PC-3 (cell line): ENCODE measurements around the gene DIP2C. TPM values are rescaled to one million over a fixed set of nuclear protein-coding genes. Genes with fewer than 3 reads are reported as not detected.

Experiments
- ATAC-seq: fragments of 200-7000 bp; cut with Tn5 transposase; 2 replicates; pipeline ENCODE4 v1.9.1; 2020; ENCODE audit warnings: mild to moderate bottlenecking, moderate library complexity
- BruUV-seq: library from RNA; stranded (reverse); fragments of 400-500 nt; replicated peaks from 2 replicates; lab custom pipeline; 2021; lab: Mats Ljungman, UMichigan
- CTCF ChIA-PET: fragments of 300-600 bp; sonication (Branson Sonifier 250); formaldehyde crosslinking; loops from one replicate; lab custom pipeline; 2022; ENCODE audit warnings: antibody characterized with exemption; lab: Charles Lee
- POLR2A ChIA-PET: fragments of 300-600 bp; sonication (Branson Sonifier 250); formaldehyde crosslinking; loops from one replicate; lab custom pipeline; 2022; ENCODE audit warnings: antibody characterized with exemption; ENCODE audit not compliant: unreplicated experiment; lab: Charles Lee
- DNase-seq: peaks from one replicate; pipeline ENCODE4 v3.0.0-alpha.2; 2015
- H2AFZ ChIP-seq: fragments of 300-600 bp; sonication (generic); 2 replicates; pipeline ENCODE4 v1.6.0; 2016; ENCODE audit warnings: antibody characterized with exemption, low read length
- H3F3A ChIP-seq: fragments of 300-600 bp; sonication (generic); one replicate; pipeline ENCODE4 v1.6.0; 2017; ENCODE audit warnings: antibody characterized with exemption, low read length, control low read depth, mild to moderate bottlenecking; ENCODE audit not compliant: unreplicated experiment
- H3K27ac ChIP-seq: fragments of 300-600 bp; sonication (generic); 2 replicates; pipeline ENCODE4 v1.5.1; 2016; ENCODE audit warnings: mild to moderate bottlenecking, low read length
- H3K27me3 ChIP-seq: fragments of 300-600 bp; sonication (generic); 2 replicates; pipeline ENCODE4 v1.6.1; 2016; ENCODE audit warnings: low read length, mixed read lengths
- H3K36me3 ChIP-seq: fragments of 300-600 bp; sonication (generic); 2 replicates; pipeline ENCODE4 v1.6.1; 2016; ENCODE audit warnings: low read depth, mixed run types, low read length, mixed read lengths
- H3K4me1 ChIP-seq: fragments of 300-600 bp; sonication (generic); 2 replicates; pipeline ENCODE4 v1.5.1; 2016; ENCODE audit warnings: low read length; ENCODE audit not compliant: insufficient read depth
- H3K4me2 ChIP-seq: fragments of 300-600 bp; sonication (generic); 2 replicates; pipeline ENCODE4 v1.6.0; 2016; ENCODE audit warnings: low read length
- H3K4me3 ChIP-seq: fragments of 300-600 bp; sonication (generic); 2 replicates; pipeline ENCODE4 v1.5.1; 2016; ENCODE audit warnings: mild to moderate bottlenecking, low read length, mixed read lengths
- H3K79me2 ChIP-seq: fragments of 300-600 bp; sonication (generic); 2 replicates; pipeline ENCODE4 v1.6.1; 2017; ENCODE audit warnings: low read length, mixed read lengths
- H3K9ac ChIP-seq: fragments of 300-600 bp; sonication (generic); 2 replicates; pipeline ENCODE4 v1.6.0; 2016; ENCODE audit warnings: mild to moderate bottlenecking, low read length
- H3K9me2 ChIP-seq: fragments of 300-600 bp; sonication (generic); replicated peaks from 2 replicates; pipeline ENCODE4 v1.6.1; 2016; ENCODE audit warnings: mixed run types, low read length, mixed read lengths
- H3K9me3 ChIP-seq: fragments of 300-600 bp; sonication (generic); 2 replicates; pipeline ENCODE4 v1.6.1; 2016; ENCODE audit warnings: low read length, mixed read lengths
- H4K20me1 ChIP-seq: fragments of 300-600 bp; sonication (generic); 2 replicates; pipeline ENCODE4 v1.6.1; 2016; ENCODE audit warnings: low read length, mixed read lengths
- CTCF ChIP-seq: fragments of 300-600 bp; sonication (generic); conservative IDR thresholded peaks from 2 replicates; pipeline ENCODE4 v1.5.1; 2017; ENCODE audit warnings: antibody characterized with exemption, low read depth, mild to moderate bottlenecking, low read length
- EZH2 ChIP-seq: fragments of 300-600 bp; sonication (generic); IDR thresholded peaks from one replicate; pipeline ENCODE4 v1.6.1; 2017; ENCODE audit warnings: antibody characterized with exemption, mild to moderate bottlenecking, low read length; ENCODE audit not compliant: unreplicated experiment
- EZH2phosphoT487 ChIP-seq: fragments of 300-600 bp; sonication (generic); IDR thresholded peaks from 2 replicates; pipeline ENCODE4 v1.6.1; 2018; ENCODE audit warnings: mild to moderate bottlenecking, antibody characterized with exemption, low read length, borderline replicate concordance
- intact Hi-C: fragments of 100-400 bp; cut with micrococcal nuclease; formaldehyde crosslinking; loops from 2 replicates; pipeline ENCODE4 v1.9.0; 2023
- total RNA-seq: library from RNA; depleted of rRNA; stranded (reverse); fragments of >200 nt; gene quantifications from 2 replicates; pipeline ENCODE4 v1.2.3, GENCODE V29; 2014

DIP2C gene
- total RNA-seq, 1 experiment from 2014 or later: 3.1 TPM

GRCh38 chr10:588246-589165 lies 101.0 kb downstream of the DIP2C start:
- no TSS peak for BruUV-seq
- no peaks in the 10 kb centered on the region for H3K27me3 ChIP-seq
- no peak overlapping the region for H3K27ac ChIP-seq
- H2AFZ ChIP-seq: no peak overlapping the region
- H3K9me2 ChIP-seq: no peaks in the 10 kb centered on the region
- DNase-seq (no peak), ATAC-seq (no peak)
- H4K20me1 ChIP-seq: no peaks in the 10 kb centered on the region
- no peak overlapping the region for H3K9ac ChIP-seq
- no peaks in the 10 kb centered on the region for H3K36me3 ChIP-seq
- CTCF ChIA-PET: interaction anchor here (0.5 to 0.6 kb wide), 2 partner anchors 88 to 200 kb away, joined by 3 to 5 read pairs; no protein-coding TSS in a partner anchor
- intact Hi-C loops: no loop called here
- no peak for TF ChIP-seq EZH2phosphoT487
- no peak for TF ChIP-seq CTCF
- TF ChIP-seq EZH2: no peak
- H3K4me2 ChIP-seq: no peak overlapping the region
- no peak overlapping the region for H3K4me3 ChIP-seq
- H3K79me2 ChIP-seq: no peaks in the 10 kb centered on the region
- H3K9me3 ChIP-seq: no peaks in the 10 kb centered on the region
- POLR2A ChIA-PET: no interaction called here
- no peaks in the 10 kb centered on the region for H3F3A ChIP-seq
- H3K4me1 ChIP-seq: no peaks in the 10 kb centered on the region

- TF ChIP-seq EZH2 (no peak), EZH2phosphoT487 (no peak)
- Histone ChIP-seq H3K4me1 (no peaks in the 10 kb centered on the region), H3K4me2 (no peak overlapping the region), H3K9me2 (no peaks in the 10 kb centered on the region), H3K4me3 (no peak overlapping the region), H3K9ac (no peak overlapping the region), H3K79me2 (no peaks in the 10 kb centered on the region), H3F3A (no peaks in the 10 kb centered on the region), H3K27me3 (no peaks in the 10 kb centered on the region), H3K9me3 (no peaks in the 10 kb centered on the region), H2AFZ (no peak overlapping the region), H4K20me1 (no peaks in the 10 kb centered on the region), H3K27ac (no peak overlapping the region), H3K36me3 (no peaks in the 10 kb centered on the region)
- intact Hi-C loops: no loop called here
- no peak for ATAC-seq
- ChIA-PET CTCF (no interaction called here), POLR2A (no interaction called here)
- DNase-seq: no peak
- BruUV-seq: no TSS peak
Observed at GRCh38 chr10:586716-587115, 102.8 kb downstream of the DIP2C start.

GRCh38 chr10:586151-586550 lies 103.3 kb downstream of the DIP2C start:
- Histone ChIP-seq H3K27ac (no peak overlapping the region), H3F3A (no peaks in the 10 kb centered on the region), H3K4me1 (peaks cover 4% of the 10 kb centered on the region), H3K4me2 (no peak overlapping the region), H3K4me3 (no peak overlapping the region), H2AFZ (no peak overlapping the region), H3K36me3 (no peaks in the 10 kb centered on the region), H3K9me3 (no peaks in the 10 kb centered on the region), H3K27me3 (no peaks in the 10 kb centered on the region), H3K79me2 (no peaks in the 10 kb centered on the region), H4K20me1 (no peaks in the 10 kb centered on the region), H3K9ac (no peak overlapping the region), H3K9me2 (no peaks in the 10 kb centered on the region)
- DNase-seq: no peak
- intact Hi-C loops: no loop called here
- ChIA-PET POLR2A (no interaction called here), CTCF (no interaction called here)
- no TSS peak for BruUV-seq
- ATAC-seq: no peak
- TF ChIP-seq EZH2 (no peak), EZH2phosphoT487 (no peak), CTCF (no peak)
